Hematopoietic multipotent progenitor cell treated with erythropoietin and hydrocortisone succinate and interleukin-3 and kit ligand, for 6 days (in vitro differentiated cells): ENCODE results near the gene HCRT.
"Not testable (repeated sequence)": the region's sequence is repeated elsewhere in the genome, so short reads cannot be mapped to it uniquely, and the experiment has no call there.

Source experiments
- DNase-seq: peaks from one replicate; pipeline ENCODE4 v3.0.0-alpha.2; 2015

The HCRT gene, protein sequence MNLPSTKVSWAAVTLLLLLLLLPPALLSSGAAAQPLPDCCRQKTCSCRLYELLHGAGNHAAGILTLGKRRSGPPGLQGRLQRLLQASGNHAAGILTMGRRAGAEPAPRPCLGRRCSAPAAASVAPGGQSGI

DNA sequence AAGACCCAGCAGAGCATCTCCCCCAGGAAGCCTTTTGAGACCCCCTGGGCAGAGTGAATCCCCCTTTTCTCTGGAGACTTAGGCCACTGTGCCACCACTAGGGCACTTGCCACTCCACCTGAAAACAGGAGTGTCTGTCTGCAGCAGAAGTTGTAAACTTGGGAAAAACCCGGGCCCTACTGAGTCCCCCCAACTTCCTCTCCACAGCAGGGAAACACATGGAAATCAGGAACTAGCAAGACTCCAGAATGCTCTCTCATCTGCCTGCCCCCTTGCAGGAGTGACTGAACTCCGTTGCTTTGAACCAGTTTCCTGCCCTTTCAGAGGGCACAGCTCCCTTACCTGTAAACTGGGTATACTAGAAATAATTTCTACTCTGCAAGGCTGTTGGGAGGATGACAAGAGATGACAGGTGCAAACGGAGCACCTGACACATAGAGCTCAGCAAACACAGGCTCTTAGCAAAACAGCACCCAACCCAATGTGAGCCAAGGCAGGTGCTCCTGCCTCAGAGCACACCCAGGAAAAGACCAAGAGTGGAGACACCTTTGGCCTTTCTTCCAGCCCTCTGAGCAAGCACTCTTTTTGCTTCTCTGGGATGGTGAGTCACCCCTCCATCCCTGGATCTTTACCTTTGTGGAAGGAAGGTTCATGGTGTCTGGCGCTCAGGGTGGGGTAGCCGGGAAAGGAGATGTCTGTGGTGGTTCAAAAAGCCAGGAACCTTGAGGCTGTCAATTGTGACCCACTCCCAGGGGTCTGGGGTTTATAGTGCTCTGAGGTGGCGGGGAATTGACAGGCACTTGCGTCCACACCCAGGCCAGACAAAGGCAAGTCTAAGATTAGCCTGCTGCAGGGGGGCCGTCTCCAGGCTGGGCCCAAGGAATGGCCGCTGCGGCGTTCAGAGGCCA lies at the start of gene HCRT:
Gene HCRT (minus strand): TSS at position 740 of the 908 bp plus-strand sequence. CDS start 87 bp downstream, at position 653.
- no peak for DNase-seq

DNA sequence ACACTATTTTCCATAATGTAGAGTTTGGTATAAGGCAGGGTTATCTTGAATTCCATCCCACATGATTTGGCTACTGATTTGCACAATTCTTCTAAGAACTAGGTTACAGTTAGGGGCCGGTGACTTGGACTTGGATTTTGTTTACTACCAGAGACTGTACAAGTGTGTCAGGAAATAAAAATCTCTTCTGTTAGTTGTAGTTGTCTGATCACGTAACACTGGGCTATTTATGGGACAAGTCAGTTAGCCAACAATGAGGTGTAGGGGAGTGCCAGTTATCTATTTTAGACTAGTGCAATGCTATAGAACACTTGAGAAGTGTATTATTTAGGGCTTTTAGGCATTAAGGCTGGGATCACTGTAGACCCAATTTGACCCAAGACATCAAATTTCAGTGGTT lies 48.7 kb upstream of the HCRT start:
- no peak for DNase-seq

DNA sequence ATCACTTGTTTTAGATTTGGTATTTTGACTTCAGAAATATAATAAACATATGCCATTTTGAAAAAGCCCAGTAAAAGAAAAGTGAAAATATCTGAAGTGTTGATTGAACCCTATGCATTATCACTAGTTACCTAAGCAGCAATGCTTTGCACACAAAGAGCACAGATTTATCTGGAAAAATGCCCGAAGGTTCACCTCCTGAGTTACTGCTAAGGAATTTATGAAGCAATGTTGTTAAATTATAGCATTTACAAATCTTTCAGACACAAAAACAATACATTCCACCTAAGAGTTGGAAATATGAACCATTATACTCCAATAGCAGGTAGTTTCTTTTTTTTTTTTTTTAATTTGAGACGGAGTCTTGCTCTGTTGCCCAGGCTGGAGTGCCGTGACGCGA lies 47.9 kb upstream of the HCRT start:
- DNase-seq: no peak

DNA sequence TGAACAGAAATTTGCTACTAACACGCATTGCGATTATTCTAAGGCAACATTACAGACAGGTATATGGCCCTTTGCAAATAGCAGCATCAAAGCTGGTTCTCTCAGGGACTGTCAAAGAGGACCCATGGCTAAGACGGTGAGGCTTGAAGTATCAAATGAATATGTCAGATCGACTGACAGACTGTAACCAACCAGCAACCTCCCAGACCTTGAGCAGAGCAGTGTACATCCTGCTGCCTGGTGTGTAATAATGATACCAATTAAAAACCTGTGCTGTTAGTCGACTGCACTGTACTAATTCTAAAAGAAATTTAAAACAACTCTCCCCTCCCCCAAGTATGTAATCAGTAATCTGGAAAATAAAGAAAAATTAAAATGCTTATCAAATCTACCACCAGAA lies 45.0 kb upstream of the HCRT start:
- no peak for DNase-seq

DNA sequence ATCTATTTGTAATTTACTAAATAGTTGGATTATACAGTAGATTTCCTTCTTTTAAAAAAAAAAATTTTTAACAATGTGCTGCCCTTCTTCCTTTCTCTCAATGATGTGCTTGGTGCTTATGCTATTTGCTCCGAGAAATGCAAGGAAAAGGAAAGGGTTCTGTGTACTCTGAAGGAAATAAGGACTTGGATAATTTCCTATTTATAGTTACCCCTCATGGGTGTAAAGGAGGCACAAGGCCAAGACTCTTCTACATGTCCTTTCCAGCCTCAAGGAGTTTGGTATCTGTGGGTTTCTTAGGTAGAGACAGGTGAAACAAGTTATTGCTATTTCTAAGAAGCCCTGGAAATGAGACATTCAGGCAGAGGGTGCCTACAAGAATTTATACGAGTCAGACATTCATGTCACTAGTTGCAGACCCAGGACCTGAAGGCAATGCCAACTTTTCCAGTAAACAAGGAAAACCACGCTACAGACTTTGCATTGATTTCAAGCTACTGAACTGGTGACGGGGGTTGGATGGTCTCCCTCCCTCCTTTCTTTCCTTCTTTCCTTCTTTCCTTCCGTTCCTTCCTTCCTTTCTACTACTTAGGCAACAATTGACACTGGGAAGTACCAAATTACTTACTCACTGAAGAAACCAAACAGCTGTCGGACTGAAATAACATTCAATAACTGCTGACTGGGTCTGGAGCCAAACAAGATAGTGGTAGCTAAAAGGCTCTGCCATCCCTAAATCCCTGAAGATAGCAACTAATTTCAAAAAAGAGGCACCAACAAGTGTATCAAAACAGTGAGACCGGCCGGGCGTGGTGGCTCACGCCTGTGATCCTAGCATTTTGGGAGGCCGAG lies 42.8 kb upstream of the HCRT start:
- DNase-seq: no peak

DNA sequence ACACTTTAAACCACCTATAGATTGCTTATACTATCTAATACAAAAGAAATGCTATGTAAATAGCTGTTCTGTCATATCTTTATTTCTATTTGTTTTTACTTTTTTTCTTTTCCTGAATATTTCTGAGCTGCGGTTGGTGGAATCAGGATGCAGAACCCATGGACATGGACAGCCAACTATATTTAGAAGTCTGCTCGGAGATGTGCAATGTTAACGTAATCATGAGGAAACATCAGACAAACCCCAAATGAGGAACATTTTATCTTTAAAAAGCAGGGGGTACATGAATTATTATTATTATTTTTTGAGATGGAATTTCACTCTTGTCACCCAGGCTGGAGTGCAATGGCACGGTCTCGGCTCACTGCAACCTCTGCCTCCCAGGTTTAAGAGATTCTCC lies 40.4 kb upstream of the HCRT start:
- no peak for DNase-seq

DNA sequence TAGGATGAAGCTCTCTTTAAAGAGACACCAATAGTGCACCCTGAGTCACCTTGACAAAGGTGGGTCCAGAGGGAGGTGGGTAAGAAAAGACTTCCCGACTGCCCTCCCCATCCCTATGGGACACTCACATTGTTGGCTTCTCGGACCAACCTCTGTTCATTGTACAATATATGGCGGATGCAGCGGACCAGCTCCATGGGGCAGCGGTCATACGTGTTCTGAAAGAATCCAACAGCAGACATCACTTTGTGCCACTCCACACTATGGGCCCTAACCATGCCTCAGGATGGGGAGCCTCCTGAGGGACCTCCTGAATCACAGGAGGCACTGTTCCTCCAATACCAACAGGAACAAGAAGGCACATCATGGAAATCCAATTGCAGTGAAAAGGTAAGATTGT lies 39.4 kb upstream of the HCRT start:
- no peak for DNase-seq

DNA sequence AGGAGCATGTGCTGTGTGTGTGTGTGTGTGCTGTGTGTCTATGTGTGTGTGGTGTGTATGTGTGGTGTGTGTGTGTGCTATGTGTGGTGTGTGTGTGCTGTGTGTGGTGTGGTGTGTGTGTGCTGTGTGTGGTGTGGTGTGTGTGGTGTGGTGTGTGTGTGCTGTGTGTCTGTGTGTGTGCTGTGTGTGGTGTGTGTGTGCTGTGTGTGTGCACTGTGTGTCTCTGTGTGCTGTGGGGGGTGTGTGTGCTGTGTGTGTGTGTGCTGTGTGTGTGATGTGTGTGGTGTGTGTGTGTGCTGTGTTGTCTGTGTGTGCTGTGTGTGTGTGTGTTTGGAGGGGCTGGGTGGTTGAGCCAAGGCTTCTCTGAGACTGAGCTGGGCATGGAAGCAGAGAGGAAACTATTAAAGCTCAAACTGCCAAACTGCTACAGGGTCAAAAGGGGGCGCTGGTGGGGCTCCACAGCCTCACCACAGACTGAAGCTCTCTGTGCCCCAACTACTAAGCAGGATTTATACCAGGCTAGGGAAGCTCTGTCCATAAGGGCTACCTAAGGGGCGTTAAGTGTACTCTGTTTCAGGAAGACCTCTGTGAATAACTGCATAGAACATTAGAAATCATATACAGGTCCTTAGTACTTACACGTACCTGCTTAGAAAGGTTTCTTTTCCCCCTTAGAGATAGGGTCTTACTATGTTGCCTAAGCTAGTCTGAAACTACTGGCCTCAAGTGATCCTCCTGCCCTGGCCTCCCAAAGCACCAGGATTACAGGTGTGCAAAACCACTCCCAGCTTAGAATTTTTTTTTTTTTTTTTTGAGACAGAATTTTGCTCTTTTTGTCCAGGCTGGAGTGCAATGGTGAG lies 36.9 kb upstream of the HCRT start:
- peak; percentile 90 for DNase-seq

DNA sequence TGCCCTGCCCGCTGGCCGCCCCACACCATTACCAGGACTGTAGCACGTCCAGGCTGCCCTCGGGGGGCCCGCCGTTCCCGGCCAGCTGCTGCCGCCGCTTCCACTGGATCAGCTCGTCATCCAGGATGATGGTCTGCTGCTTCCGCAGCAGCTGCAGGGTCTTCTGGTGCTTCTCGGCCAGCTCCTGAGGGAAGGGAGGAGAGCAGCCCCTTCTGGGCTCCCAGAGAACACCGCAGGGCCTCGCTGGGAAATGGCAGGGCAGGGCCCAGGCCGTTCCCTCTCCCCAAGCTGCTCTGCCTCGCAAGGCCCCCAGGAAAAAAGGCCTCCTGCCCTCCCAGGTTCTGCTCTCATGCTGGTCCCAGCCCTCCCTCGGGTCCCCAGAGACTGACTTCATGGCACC lies 34.0 kb upstream of the HCRT start:
- not testable (repeated sequence) for DNase-seq

DNA sequence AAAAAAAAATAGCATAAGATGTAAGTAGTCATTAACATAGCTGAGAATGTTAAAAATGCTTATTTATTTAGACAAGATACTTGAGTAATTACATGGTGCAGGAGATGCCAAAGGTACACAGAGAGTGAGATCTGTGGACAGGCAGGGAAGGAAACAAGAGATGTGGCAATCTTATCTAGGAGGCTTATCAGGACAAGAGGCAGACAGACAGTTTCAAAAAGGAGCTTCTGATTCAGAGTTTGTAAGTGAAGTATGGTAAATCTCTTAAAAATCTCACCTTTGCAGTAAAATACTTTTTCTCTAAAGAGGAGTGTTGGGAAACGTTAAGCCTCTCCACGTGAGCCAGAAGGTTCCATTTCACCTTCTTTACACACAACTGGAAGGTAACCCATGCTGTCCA lies 28.9 kb upstream of the HCRT start:
- DNase-seq: peak; percentile 33

DNA sequence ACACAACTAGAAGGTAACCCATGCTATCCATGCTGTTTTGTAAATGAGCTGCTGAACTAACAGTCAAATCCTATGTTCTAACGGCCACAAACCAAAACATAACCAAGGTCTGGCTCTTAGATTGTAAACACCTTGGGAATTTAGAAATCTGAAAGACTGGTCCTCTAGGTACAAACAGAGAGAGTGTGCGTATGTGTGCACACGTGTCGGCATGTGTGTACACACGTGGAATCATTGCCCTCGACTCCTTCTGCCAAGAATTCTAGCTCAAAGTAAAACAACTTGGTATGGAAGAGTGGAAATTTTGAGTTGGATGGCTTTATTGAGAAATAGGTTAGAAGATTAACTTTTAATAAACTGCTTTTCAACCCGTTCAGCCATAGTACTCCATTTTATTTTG lies 27.1 kb upstream of the HCRT start:
- no peak for DNase-seq

DNA sequence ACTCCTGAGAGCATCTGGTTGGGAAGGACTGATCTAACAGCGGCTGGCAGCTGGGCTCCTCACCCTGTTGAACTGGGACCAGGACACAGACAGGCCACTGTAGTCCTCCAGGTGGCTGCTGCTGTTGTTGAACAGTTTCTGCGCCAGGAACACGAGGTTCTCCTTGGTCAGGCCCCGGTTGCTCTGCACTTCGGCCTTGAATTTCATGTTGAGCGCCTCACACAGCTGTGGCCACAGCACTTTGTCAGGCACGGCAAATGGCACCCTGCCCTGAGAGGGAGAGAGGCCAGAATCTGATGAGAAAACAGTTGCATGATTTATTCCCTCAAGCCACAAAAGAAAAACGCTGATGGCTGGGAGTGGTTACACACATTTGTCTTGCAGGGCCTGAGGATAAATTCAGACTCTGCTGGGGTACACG lies 26.7 kb upstream of the HCRT start:
- DNase-seq: not testable (repeated sequence)

DNA sequence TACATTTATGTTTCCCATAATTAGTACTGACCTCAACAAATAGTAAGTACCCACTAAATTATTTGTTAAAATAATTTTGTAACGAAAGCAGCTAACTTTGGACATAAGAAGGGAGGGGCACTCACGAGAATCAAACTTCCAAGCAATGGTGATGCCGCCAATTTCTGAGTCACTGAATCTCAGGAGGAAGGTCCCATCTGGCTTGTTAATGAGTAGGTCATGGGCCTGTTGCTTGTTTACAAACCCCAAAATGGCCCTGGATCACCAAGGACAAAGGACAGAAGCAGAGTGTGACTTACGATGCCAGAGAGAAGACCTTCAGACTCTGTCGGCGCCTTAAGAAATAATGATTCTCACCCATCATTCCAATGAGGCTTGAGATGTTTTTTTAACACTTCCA lies 24.8 kb upstream of the HCRT start:
- DNase-seq: no peak

DNA sequence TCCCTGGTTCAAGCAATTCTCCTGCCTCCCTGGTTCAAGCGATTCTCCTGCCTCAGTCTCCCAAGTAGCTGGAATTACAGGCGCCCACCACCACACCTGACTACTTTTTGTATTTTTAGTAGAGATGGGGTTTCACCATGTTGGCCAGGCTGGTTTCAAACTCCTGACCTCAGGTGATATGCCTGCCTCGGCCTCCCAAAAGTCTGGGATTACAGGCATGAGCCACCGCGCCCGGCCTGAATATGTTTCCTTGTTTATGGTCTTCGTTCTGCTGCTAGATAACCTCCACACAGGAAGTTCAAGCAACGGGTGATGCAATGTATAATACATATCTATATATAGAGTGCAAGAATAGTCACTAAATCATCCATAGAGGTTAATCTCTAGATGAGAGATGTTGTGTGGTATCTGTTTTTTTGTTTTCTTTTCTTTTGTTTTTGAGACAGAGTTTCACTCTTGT lies 20.9 kb upstream of the HCRT start:
- not testable (repeated sequence) for DNase-seq

DNA sequence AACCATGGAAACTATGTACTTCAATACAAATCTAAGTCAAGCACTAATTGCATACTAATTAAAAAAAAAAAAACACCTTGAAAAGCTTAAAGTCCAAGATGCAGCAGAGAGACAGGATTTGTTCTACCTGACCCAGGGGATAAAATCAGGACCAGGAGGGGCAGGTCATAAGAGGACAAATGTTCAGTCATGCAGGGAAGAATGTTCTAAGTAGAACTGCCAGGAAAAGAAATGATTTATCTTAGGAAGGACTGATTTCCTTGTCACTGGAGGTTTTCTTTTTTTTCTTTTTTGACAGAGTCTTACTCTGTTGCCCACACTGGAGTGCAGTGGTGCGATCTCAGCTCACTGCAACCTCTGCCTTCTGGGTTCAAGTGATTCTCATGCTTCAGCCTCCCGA lies 18.1 kb upstream of the HCRT start:
- DNase-seq: no peak

DNA sequence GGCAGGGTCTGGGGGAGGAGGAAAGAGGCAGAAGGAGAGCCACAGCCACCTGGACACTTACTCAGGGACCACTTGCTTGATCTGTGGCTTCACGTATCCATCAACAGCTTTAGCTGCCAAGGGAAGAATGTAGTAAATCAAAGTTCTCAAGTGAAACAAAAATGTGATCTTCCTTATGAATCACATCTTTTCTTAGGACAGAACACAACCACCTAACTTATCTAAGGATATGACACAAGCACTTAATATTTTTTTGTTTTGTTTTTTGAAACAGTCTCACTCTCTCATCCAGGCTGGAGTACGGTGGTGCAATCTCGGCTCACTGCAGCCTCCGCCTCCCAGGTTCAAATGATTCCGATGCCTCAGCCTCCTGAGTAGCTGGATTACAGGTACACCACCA lies 17.4 kb upstream of the HCRT start:
- DNase-seq: no peak

DNA sequence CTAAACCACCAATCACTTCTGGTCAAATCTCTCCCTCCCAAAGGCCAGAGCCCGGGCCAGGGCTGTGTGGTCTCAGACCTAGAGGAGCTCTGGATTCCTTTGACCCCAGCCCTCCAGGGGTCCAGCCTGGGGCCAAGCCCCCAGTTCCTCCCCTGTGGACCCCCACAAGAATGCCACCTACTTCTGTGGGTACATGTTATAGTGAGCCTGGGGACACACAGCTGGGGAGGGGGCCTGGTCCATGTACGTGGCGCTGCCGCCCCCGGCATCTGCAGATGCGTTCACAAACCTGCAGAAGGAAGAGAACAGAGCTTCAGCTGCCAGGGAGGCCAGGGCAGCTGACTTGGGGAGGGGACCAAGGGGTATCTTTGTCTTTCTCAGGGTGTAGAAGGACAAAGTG lies 16.9 kb upstream of the HCRT start:
- DNase-seq: no peak

DNA sequence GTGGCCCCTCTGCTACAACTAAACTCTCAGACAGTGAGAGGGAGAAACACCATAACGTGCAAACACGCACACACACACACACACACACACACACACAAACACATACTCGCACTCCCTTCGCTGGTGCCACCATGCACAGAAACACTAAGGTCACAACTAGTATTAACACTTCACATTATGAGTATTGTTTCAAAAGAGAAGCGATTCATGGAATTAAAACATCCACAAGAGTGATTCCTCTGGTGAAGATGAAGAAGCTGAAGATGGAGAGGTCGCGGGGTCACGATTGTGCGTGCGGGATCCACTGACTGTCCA lies 16.2 kb upstream of the HCRT start:
- no peak for DNase-seq

DNA sequence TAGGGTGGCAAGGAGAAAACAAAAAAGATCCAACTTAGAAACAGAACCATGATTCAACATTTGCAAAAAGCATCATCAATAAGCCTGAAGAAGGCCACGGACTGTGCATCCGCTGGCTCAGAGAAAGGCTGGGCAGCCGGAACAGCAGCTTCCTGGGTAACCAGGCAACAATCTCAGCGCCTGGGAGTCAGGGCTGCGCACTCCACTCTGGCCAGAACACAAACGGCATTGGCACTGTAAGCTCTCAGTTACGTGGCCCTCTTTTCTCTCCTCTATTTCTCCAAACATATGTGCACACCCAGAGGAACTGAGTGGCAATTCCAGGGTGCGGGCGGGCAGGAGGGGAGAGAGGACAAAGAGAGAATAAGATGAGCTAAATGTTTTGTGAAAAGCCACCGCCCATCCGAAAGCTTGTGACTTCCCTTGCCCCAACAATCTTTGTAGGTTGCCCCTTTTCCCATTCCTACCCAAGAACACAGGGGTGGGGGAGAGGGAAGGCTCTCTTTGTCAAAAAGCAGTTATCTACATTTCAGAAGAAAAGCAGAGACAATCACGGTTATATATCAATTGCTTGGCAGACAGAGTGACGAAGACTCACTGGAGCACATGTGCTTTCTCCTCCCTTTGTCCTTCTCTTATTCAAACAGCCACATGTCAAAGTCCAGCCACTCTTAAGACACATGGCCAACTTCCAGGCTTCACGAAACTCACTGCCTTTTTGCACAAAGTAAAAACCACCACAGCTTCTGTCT lies 15.6 kb upstream of the HCRT start:
- no peak for DNase-seq

DNA sequence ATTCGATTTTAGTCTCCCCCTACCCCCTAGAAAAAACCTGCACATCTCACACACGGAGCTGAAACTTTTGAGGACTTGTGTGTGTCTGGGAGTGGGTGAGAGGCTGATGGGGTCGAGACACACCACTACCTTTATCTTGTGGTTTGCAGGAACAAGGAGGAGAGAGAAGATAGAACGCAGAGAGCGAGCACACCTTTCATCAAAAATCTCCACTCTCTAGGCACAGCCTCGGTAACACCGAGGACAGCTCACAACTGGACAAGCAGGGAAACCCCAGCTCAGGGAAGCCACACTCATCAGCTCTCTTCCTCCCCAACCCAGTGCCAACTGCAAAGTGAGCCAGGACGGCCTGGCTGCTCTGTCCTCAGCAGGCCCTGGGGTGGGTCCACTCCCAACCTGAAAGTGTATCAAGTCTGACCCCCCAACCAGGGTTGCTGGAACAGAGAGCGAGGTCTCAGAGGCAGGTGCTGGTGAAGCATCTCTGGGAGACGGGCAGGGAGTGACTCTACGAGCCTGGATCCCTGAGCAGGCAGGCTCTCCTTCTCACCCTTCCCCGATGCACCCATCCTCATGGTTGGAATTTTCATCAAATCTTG lies 14.3 kb upstream of the HCRT start:
- peak; percentile 36 for DNase-seq

DNA sequence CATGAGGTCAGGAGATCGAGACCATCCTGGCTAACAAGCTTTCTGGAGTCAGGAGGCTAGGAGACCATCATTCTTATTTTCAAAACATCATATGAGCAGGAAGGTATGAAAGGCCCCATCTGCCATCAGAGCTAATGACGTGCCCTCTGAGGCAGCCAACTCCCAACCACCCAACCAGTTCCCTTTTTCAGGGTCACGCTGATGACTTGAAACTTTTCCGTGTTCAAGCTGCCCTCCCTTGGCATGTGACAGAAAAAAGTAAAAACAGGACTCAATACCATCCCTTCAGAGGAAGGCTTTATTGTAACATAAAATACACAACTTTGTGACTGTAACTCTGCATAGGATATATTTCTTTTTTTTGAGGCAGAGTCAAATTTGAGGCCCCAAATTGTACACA lies 13.6 kb upstream of the HCRT start:
- DNase-seq: peak; percentile 79
